Muscle layer of duodenum (tissue), 2 donors: ENCODE data around the gene PMM2.

Experiments used
- H3K27ac ChIP-seq: one replicate; pipeline ENCODE4 v1.7.0; 2013; ENCODE audit warnings: mild to moderate bottlenecking, low read length
- H3K27me3 ChIP-seq: one replicate; pipeline ENCODE4 v1.7.0; 2013; ENCODE audit warnings: low read depth, mild to moderate bottlenecking, control low read depth, low read length
- H3K36me3 ChIP-seq, 2 donors: one replicate each; pipeline ENCODE4 v1.7.0; 2013; ENCODE audit warnings: low read length in 2 of 2, control low read depth in 1 of 2, mild to moderate bottlenecking in 1 of 2; ENCODE audit not compliant: insufficient read depth in 2 of 2, control insufficient read depth in 1 of 2
- H3K4me1 ChIP-seq, 2 donors: one replicate each; pipeline ENCODE4 v1.7.0; 2013; ENCODE audit warnings: low read length in 2 of 2, mild to moderate bottlenecking in 2 of 2, control low read depth in 1 of 2, moderate library complexity in 1 of 2; ENCODE audit not compliant: insufficient read depth in 2 of 2, control insufficient read depth in 1 of 2
- H3K4me3 ChIP-seq, 2 donors: one replicate each; pipeline ENCODE4 v1.7.0; 2013; ENCODE audit warnings: low read length in 2 of 2, low read depth in 1 of 2, mild to moderate bottlenecking in 1 of 2
- H3K9me3 ChIP-seq, 2 donors: one replicate each; pipeline ENCODE4 v1.7.0; 2013; ENCODE audit warnings: low read length in 2 of 2, control low read depth in 1 of 2, mild to moderate bottlenecking in 1 of 2; ENCODE audit not compliant: control insufficient read depth in 1 of 2
- donor health status: healthy.

Gene PMM2

GRCh38 chr16:8847145-8847544 lies 49.5 kb downstream of the PMM2 start:
- Histone ChIP-seq H3K9me3 (no peaks in the 10 kb centered on the region), H3K27me3 (no peaks in the 10 kb centered on the region), H3K27ac (no peak overlapping the region), H3K4me3 (no peak overlapping the region), H3K4me1 (peaks cover 0 to 3% of the 10 kb centered on the region in 2 donors), H3K36me3 (peaks cover 13 to 21% of the 10 kb centered on the region in 2 donors)

DNA sequence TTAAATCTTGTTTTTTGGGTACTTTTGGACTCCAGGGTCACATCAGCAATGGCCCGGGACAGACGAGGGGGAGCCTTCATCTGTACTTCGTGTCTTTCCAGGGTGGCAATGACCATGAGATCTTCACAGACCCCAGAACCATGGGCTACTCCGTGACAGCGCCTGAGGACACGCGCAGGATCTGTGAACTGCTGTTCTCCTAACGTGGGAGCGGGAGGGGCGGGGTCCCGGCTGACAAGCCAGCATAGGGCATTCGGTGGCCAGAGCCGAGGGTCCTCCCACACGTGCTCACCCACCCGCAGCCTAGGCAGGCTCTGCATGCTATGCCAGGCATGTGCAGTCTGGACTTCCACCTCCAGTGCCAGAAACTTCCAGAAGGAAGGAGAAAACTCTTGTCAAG lies 50.0 kb downstream of the PMM2 start:
- no peak overlapping the region for H3K4me3 ChIP-seq
- no peak overlapping the region for H3K27ac ChIP-seq
- peaks cover 16 to 21% of the 10 kb centered on the region in 2 donors for H3K36me3 ChIP-seq
- H3K27me3 ChIP-seq = no peaks in the 10 kb centered on the region
- H3K4me1 ChIP-seq = peaks cover 0 to 3% of the 10 kb centered on the region in 2 donors
- no peaks in the 10 kb centered on the region for H3K9me3 ChIP-seq

DNA sequence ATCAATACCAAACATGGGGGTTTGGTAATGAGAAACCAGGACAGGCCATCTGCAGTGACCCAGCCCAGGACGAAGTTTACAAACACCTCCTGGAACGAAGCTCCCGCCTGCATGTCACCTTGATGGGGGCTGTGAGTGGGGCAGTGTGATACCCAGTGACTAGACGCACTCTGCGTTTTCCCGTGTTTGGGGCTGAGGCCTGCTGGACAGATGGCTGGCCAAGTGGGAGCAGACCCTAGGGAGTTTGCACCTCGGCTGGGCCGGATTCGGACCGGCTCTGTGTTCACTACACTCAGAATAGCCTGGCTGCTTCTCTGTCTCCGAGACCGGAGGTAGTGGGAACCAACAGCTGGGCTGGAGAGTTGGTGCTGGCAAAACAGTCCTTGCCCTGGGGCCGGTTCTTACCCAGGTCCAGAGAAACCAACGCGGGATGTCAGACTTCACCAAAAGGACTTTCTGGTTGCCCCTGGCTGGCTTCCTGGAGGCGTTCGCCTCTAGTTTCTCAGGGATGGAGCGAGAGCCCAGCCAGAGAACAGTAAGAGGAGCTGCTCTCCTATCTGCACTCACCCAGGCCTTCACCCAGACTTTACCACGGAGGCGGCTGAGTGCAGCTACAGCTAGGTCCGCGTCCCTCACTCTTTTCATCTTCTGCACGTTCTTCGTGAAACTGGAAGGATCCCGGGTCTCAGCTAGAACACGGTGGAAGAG lies 50.7 kb downstream of the PMM2 start:
- Histone ChIP-seq H3K27me3 (no peaks in the 10 kb centered on the region), H3K36me3 (peaks cover 23 to 26% of the 10 kb centered on the region in 2 donors), H3K4me1 (peaks cover 0 to 3% of the 10 kb centered on the region in 2 donors), H3K4me3 (no peak overlapping the region), H3K9me3 (no peaks in the 10 kb centered on the region), H3K27ac (no peak overlapping the region)

GRCh38 chr16:8848939-8849391 lies 51.3 kb downstream of the PMM2 start:
- Histone ChIP-seq H3K4me3 (no peak overlapping the region), H3K27ac (no peak overlapping the region), H3K27me3 (no peaks in the 10 kb centered on the region), H3K4me1 (peaks cover 0 to 3% of the 10 kb centered on the region in 2 donors), H3K9me3 (no peaks in the 10 kb centered on the region), H3K36me3 (peaks cover 25 to 30% of the 10 kb centered on the region in 2 donors)

GRCh38 chr16:8849411-8850011 lies 51.9 kb downstream of the PMM2 start:
- H3K4me3 ChIP-seq = no peak overlapping the region
- no peaks in the 10 kb centered on the region for H3K27me3 ChIP-seq
- H3K27ac ChIP-seq = no peak overlapping the region
- peaks cover 0 to 3% of the 10 kb centered on the region in 2 donors for H3K4me1 ChIP-seq
- H3K9me3 ChIP-seq = no peaks in the 10 kb centered on the region
- H3K36me3 ChIP-seq = peaks cover 25 to 34% of the 10 kb centered on the region in 2 donors

GRCh38 chr16:8850279-8850885 lies 52.7 kb downstream of the PMM2 start:
- H3K4me3 ChIP-seq = no peak overlapping the region
- no peaks in the 10 kb centered on the region for H3K27me3 ChIP-seq
- no peaks in the 10 kb centered on the region for H3K9me3 ChIP-seq
- no peak overlapping the region for H3K27ac ChIP-seq
- peaks cover 0 to 3% of the 10 kb centered on the region in 2 donors for H3K4me1 ChIP-seq
- peaks cover 33 to 43% of the 10 kb centered on the region in 2 donors for H3K36me3 ChIP-seq

GRCh38 chr16:8851761-8852403 lies 54.2 kb downstream of the PMM2 start:
- Histone ChIP-seq H3K9me3 (no peaks in the 10 kb centered on the region), H3K27me3 (no peaks in the 10 kb centered on the region), H3K4me1 (peaks cover 0 to 3% of the 10 kb centered on the region in 2 donors), H3K27ac (no peak overlapping the region), H3K36me3 (peaks cover 40 to 54% of the 10 kb centered on the region in 2 donors), H3K4me3 (no peak overlapping the region)

DNA sequence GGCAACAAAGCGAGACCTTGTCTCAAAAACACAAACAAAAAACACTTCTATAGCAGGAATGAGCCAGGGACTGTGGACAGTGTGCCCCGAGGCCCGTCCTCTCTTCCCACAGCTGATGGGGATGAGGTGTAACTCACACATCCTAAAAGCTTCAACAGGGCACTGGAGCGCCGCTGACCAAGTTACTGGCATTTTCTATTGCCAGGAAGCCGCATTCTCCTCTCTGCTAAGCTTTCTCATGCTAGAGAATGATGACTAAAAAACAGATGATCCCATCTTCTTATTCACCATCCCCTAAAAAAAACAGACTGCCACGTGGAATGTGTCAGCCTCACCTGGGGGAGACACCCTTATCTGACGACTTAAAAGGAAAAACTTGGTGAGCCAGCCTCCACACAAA lies 54.9 kb downstream of the PMM2 start:
- peaks cover 40 to 54% of the 10 kb centered on the region in 2 donors for H3K36me3 ChIP-seq
- no peaks in the 10 kb centered on the region for H3K27me3 ChIP-seq
- no peak overlapping the region for H3K4me3 ChIP-seq
- no peaks in the 10 kb centered on the region for H3K9me3 ChIP-seq
- H3K4me1 ChIP-seq = peaks cover 0 to 3% of the 10 kb centered on the region in 2 donors
- H3K27ac ChIP-seq = no peak overlapping the region

GRCh38 chr16:8853150-8853549 lies 55.5 kb downstream of the PMM2 start:
- Histone ChIP-seq H3K9me3 (no peaks in the 10 kb centered on the region), H3K27me3 (no peaks in the 10 kb centered on the region), H3K36me3 (peaks cover 40 to 56% of the 10 kb centered on the region in 2 donors), H3K27ac (no peak overlapping the region), H3K4me3 (no peak overlapping the region), H3K4me1 (peaks cover 0 to 3% of the 10 kb centered on the region in 2 donors)

- H3K36me3 ChIP-seq = peaks cover 35 to 56% of the 10 kb centered on the region in 2 donors
- H3K4me3 ChIP-seq = no peak overlapping the region
- H3K4me1 ChIP-seq = peaks cover 0 to 3% of the 10 kb centered on the region in 2 donors
- no peaks in the 10 kb centered on the region for H3K27me3 ChIP-seq
- H3K9me3 ChIP-seq = no peaks in the 10 kb centered on the region
- H3K27ac ChIP-seq = no peak overlapping the region
Observed at GRCh38 chr16:8853611-8854010, 56.0 kb downstream of the PMM2 start.

DNA sequence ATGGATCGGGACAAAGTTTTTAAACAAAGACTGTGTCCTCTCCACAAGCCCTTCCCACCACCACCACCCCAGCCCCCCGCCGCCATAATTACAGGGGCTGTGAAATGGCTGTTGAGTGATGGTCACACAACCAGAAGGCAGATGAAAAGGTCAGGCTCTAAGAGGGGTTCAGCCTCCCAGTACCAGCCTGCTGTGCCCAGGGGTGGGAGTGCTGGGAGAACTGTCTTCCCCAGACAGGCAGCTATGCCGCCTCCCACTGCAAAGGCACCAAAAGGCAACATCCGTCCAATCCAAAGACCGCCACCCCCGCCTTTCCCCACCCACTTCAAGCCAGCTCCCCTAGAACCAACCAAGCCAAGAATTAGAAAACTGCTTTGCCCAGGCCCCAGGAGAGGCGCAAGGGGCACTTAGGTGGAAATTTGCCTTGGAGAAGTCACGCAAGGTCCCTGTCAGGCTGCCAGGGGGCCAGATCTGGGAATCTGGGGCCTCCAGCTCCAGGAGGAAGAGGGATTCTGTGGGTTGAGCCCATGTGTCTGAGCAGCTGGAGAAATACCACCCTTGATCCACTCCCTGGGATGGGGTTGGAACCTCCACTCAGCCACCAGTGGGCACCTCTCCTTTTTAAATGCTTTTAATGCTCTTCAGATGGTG lies 56.8 kb downstream of the PMM2 start:
- H3K36me3 ChIP-seq = peaks cover 35 to 49% of the 10 kb centered on the region in 2 donors
- H3K9me3 ChIP-seq = no peaks in the 10 kb centered on the region
- no peaks in the 10 kb centered on the region for H3K27me3 ChIP-seq
- no peak overlapping the region for H3K27ac ChIP-seq
- peaks cover 0 to 3% of the 10 kb centered on the region in 2 donors for H3K4me1 ChIP-seq
- no peak overlapping the region for H3K4me3 ChIP-seq
